Mucosa of descending colon (tissue), 3 donors: ENCODE measurements around the gene AK5. TPM values are rescaled to one million over a fixed set of nuclear protein-coding genes. Genes with fewer than 3 reads are reported as not detected.

Experiments used
- ATAC-seq: fragments of 200-7000 bp; cut with Tn5 transposase; one replicate; pipeline ENCODE4 v1.9.1; 2020; ENCODE audit warnings: mild to moderate bottlenecking, moderate library complexity
- DNase-seq, 3 donors: peaks; one replicate each; pipeline ENCODE4 v3.0.0-alpha.2; 2020
- H3K36me3 ChIP-seq: fragments of 200-600 bp; one replicate; pipeline ENCODE4 v1.8.0; 2021; ENCODE audit warnings: low read depth, mild to moderate bottlenecking
- H3K4me1 ChIP-seq: fragments of 200-600 bp; one replicate; pipeline ENCODE4 v1.8.0; 2021; ENCODE audit warnings: low read depth, mild to moderate bottlenecking
- H3K4me3 ChIP-seq: fragments of 200-600 bp; one replicate; pipeline ENCODE4 v1.8.0; 2021; ENCODE audit warnings: mild to moderate bottlenecking
- H3K9me3 ChIP-seq: fragments of 200-600 bp; one replicate; pipeline ENCODE4 v1.8.0; 2021; ENCODE audit warnings: mild to moderate bottlenecking
- CTCF ChIP-seq: fragments of 200-600 bp; IDR thresholded peaks from one replicate; pipeline ENCODE4 v1.8.0; 2022; ENCODE audit warnings: antibody characterized with exemption, mild to moderate bottlenecking
- intact Hi-C, 2 donors: fragments of 100-400 bp; cut with DNase I in 1 of 2; cut with micrococcal nuclease in 1 of 2; formaldehyde crosslinking; loops; one replicate each; pipeline versions ENCODE4 v1.11.0 to v1.11.1; 2022; cut with DNase I, micrococcal nuclease
- total RNA-seq, 3 donors: library from RNA; stranded (reverse); fragmentation: NEBNext Ultra II Directional in 2 of 3; extraction: Animal tissue kit (Norgen Biotek cat#: 25700) in 2 of 3; gene quantifications; one replicate each; pipeline versions ENCODE4 v1.2.1 to v1.2.4, GENCODE V29; 2021 to 2023
- donor health status: DM: no; HTN: no; CAD: no; lungs with moderate emphysema.
- donor health status: DM: no; HTN: no; CAD: no.
- donor health status: DM: no; HTN: yes; CAD: no.

AK5 gene
- total RNA-seq, 3 donors from 2014 or later, result 0.51 to 3.0 (median 0.84) TPM

GRCh38 chr1:77375990-77376389, 94.2 kb downstream of the AK5 start:
- ATAC-seq (no peak), DNase-seq (no peak)
- no peaks in the 10 kb centered on the region for H3K36me3 ChIP-seq
- no peaks in the 10 kb centered on the region for H3K4me1 ChIP-seq
- H3K4me3 ChIP-seq, result no peak overlapping the region
- TF ChIP-seq CTCF, result no peak
- intact Hi-C loops, result no loop called here
- H3K9me3 ChIP-seq, result no peaks in the 10 kb centered on the region

- DNase-seq, result no peak
- H3K4me3 ChIP-seq, result no peak overlapping the region
- no peaks in the 10 kb centered on the region for H3K4me1 ChIP-seq
- H3K36me3 ChIP-seq, result no peaks in the 10 kb centered on the region
- no peak for TF ChIP-seq CTCF
- no peaks in the 10 kb centered on the region for H3K9me3 ChIP-seq
- intact Hi-C loops, result no loop called here
- ATAC-seq, result no peak
Observed at GRCh38 chr1:77378723-77379535, 97.1 kb downstream of the AK5 start.

GRCh38 chr1:77382366-77382765, 100.5 kb downstream of the AK5 start:
- no peak for TF ChIP-seq CTCF
- ATAC-seq (no peak), DNase-seq (no peak)
- intact Hi-C loops, result no loop called here
- Histone ChIP-seq H3K36me3 (no peaks in the 10 kb centered on the region), H3K4me3 (no peak overlapping the region), H3K9me3 (no peaks in the 10 kb centered on the region), H3K4me1 (no peaks in the 10 kb centered on the region)

- intact Hi-C loops, result no loop called here
Observed at GRCh38 chr1:77383236-77383635, 101.4 kb downstream of the AK5 start.

GRCh38 chr1:77385551-77385950, 103.7 kb downstream of the AK5 start:
- Histone ChIP-seq H3K4me1 (no peaks in the 10 kb centered on the region), H3K4me3 (no peak overlapping the region), H3K9me3 (no peaks in the 10 kb centered on the region), H3K36me3 (no peaks in the 10 kb centered on the region)
- intact Hi-C loops, result no loop called here
- DNase-seq (no peak), ATAC-seq (no peak)
- no peak for TF ChIP-seq CTCF

More at GRCh38 chr1:77383236-77383635, 101.4 kb downstream of the AK5 start:
- H3K4me1 ChIP-seq, result no peaks in the 10 kb centered on the region
- no peaks in the 10 kb centered on the region for H3K36me3 ChIP-seq
- no peak for TF ChIP-seq CTCF
- DNase-seq (no peak), ATAC-seq (no peak)
- H3K9me3 ChIP-seq, result no peaks in the 10 kb centered on the region
- no peak overlapping the region for H3K4me3 ChIP-seq
